H1 (cell line): ENCODE measurements around the gene HAUS2. TPM values are rescaled to one million over a fixed set of nuclear protein-coding genes. Genes with fewer than 3 reads are reported as not detected.

Source experiments
- CTCF ChIA-PET: fragments of 300-600 bp; sonication (Branson Sonifier 250); formaldehyde crosslinking; loops from one replicate; lab custom pipeline; 2021; ENCODE audit not compliant: partially characterized antibody; lab: Charles Lee
- POLR2A ChIA-PET: fragments of 300-600 bp; sonication (Branson Sonifier 250); formaldehyde crosslinking; loops from one replicate; lab custom pipeline; 2021; ENCODE audit warnings: inconsistent platforms; ENCODE audit not compliant: partially characterized antibody; lab: Charles Lee
- DNase-seq, 2 experiments: peaks; one replicate each; pipeline versions ENCODE4 v3.0.0 to v3.0.0-alpha.2; 2010 to 2022; ENCODE audit warnings: low spot score in 2 of 2, low read depth in 1 of 2, mixed read lengths in 1 of 2
- FAIRE-seq: peaks from 2 replicates; lab custom pipeline; 2011; peaks lifted over from hg19 to GRCh38; lab: Jason Lieb, UNC
- H2AFZ ChIP-seq: 2 replicates; pipeline ENCODE4 v1.8.1; 2012; ENCODE audit warnings: low read length, inconsistent platforms
- H2AK5ac ChIP-seq: 2 replicates; pipeline ENCODE4 v1.6.1; 2013; ENCODE audit warnings: low read depth, low read length
- H2BK120ac ChIP-seq: replicated peaks from 2 replicates; pipeline ENCODE3; 2013; ENCODE audit warnings: low read depth, low read length, inconsistent platforms
- H2BK12ac ChIP-seq: 2 replicates; pipeline ENCODE4 v1.6.1; 2013; ENCODE audit warnings: low read depth, low read length
- H2BK15ac ChIP-seq: 2 replicates; pipeline ENCODE4 v1.6.1; 2013; ENCODE audit warnings: low read length
- H2BK20ac ChIP-seq: 2 replicates; pipeline ENCODE4 v1.6.1; 2013; ENCODE audit warnings: low read length
- H2BK5ac ChIP-seq: 2 replicates; pipeline ENCODE4 v1.6.1; 2013; ENCODE audit warnings: low read depth, low read length
- H3K14ac ChIP-seq: 2 replicates; pipeline ENCODE4 v1.6.1; 2013; ENCODE audit warnings: inconsistent platforms; ENCODE audit not compliant: insufficient read length
- H3K18ac ChIP-seq: 2 replicates; pipeline ENCODE4 v1.6.1; 2013; ENCODE audit warnings: low read length; ENCODE audit errors: extremely low read depth
- H3K23ac ChIP-seq: 2 replicates; pipeline ENCODE4 v1.6.1; 2013; ENCODE audit warnings: inconsistent platforms; ENCODE audit not compliant: insufficient read length
- H3K23me2 ChIP-seq: 2 replicates; pipeline ENCODE4 v1.6.1; 2013; ENCODE audit warnings: low read depth, low read length
- H3K27ac ChIP-seq: 2 replicates; pipeline ENCODE4 v1.6.1; 2011; ENCODE audit warnings: low read depth, low read length, inconsistent platforms
- H3K27me3 ChIP-seq, 4 experiments: replicated peaks in 1 of 4; 1 replicate in 1 of 4; 2 replicates in 3 of 4; pipeline versions ENCODE4 v1.6.1 to v1.8.1; 2011 to 2013; ENCODE audit warnings: low read length in 3 of 4, mild to moderate bottlenecking in 3 of 4, inconsistent platforms in 2 of 4, mixed read lengths in 2 of 4, moderate library complexity in 1 of 4; ENCODE audit not compliant: control insufficient read depth in 3 of 4, insufficient read depth in 3 of 4; ENCODE audit errors: extremely low read depth in 1 of 4
- H3K36me3 ChIP-seq, 4 experiments: 2 replicates each; pipeline versions ENCODE4 v1.6.1 to v1.8.1; 2011 to 2013; ENCODE audit warnings: mild to moderate bottlenecking in 4 of 4, low read length in 3 of 4, moderate library complexity in 2 of 4, control low read depth in 1 of 4, inconsistent platforms in 1 of 4; ENCODE audit not compliant: insufficient read depth in 4 of 4, control insufficient read depth in 2 of 4
- H3K4ac ChIP-seq: replicated peaks from 2 replicates; pipeline ENCODE3; 2013; ENCODE audit warnings: low read length, low read depth, mixed read lengths, inconsistent platforms; ENCODE audit not compliant: insufficient read length
- H3K4me1 ChIP-seq, 4 experiments: replicated peaks in 1 of 4; 1 replicate in 1 of 4; 2 replicates in 3 of 4; pipeline versions ENCODE4 v1.6.1 to v1.8.1; 2011 to 2013; ENCODE audit warnings: low read length in 3 of 4, inconsistent platforms in 2 of 4, mixed read lengths in 1 of 4; ENCODE audit not compliant: insufficient read depth in 4 of 4, control insufficient read depth in 3 of 4
- H3K4me2 ChIP-seq, 2 experiments: 2 replicates each; pipeline versions ENCODE4 v1.6.1 to v1.8.1; 2011 to 2013; ENCODE audit warnings: low read depth in 2 of 2, low read length in 2 of 2, control low read depth in 1 of 2, inconsistent platforms in 1 of 2, mild to moderate bottlenecking in 1 of 2; ENCODE audit not compliant: insufficient read depth in 1 of 2
- H3K4me3 ChIP-seq, 4 experiments: fragments of 200-600, 300-600 bp in 1 of 4; sonication (generic), shearing (Covaris generic), sonication (Bioruptor Twin) in 1 of 4; 2 replicates each; pipeline versions ENCODE4 v1.5.1 to v1.8.1; 2011 to 2016; ENCODE audit warnings: low read length in 4 of 4, low read depth in 3 of 4, control low read depth in 2 of 4, inconsistent platforms in 2 of 4, mild to moderate bottlenecking in 2 of 4, mixed read lengths in 1 of 4, moderate library complexity in 1 of 4; ENCODE audit not compliant: insufficient read depth in 2 of 4; ENCODE audit errors: extremely low read depth in 1 of 4
- H3K56ac ChIP-seq: replicated peaks from 2 replicates; pipeline ENCODE3; 2013; ENCODE audit warnings: low read depth, mild to moderate bottlenecking, mixed read lengths, low read length, inconsistent platforms; ENCODE audit not compliant: insufficient read length
- H3K79me1 ChIP-seq: 2 replicates; pipeline ENCODE4 v1.6.1; 2013; ENCODE audit warnings: low read depth, low read length, control low read depth
- H3K79me2 ChIP-seq, 2 experiments: 2 replicates each; pipeline versions ENCODE4 v1.6.1 to v1.8.1; 2012 to 2013; ENCODE audit warnings: low read length in 2 of 2, mild to moderate bottlenecking in 2 of 2, inconsistent platforms in 1 of 2; ENCODE audit not compliant: insufficient read depth in 2 of 2, control insufficient read depth in 1 of 2
- H3K9ac ChIP-seq, 4 experiments: replicated peaks in 1 of 4; 1 replicate in 1 of 4; 2 replicates in 3 of 4; pipeline versions ENCODE4 v1.6.1 to v1.8.1; 2011 to 2013; ENCODE audit warnings: low read depth in 3 of 4, low read length in 3 of 4, control low read depth in 2 of 4, mild to moderate bottlenecking in 2 of 4, moderate library complexity in 2 of 4, inconsistent platforms in 1 of 4; ENCODE audit errors: extremely low read depth in 1 of 4
- H3K9me3 ChIP-seq, 2 experiments: 2 replicates each; pipeline versions ENCODE4 v1.6.1 to v1.8.1; 2012 to 2013; ENCODE audit warnings: mild to moderate bottlenecking in 2 of 2, moderate library complexity in 2 of 2, control low read depth in 1 of 2, inconsistent platforms in 1 of 2, low read depth in 1 of 2, low read length in 1 of 2, mixed read lengths in 1 of 2; ENCODE audit not compliant: insufficient read depth in 2 of 2
- H4K20me1 ChIP-seq, 2 experiments: replicated peaks in 1 of 2; 2 replicates each; pipeline versions ENCODE3 to v1.8.1; 2011 to 2013; ENCODE audit warnings: inconsistent platforms in 2 of 2, low read length in 2 of 2, mild to moderate bottlenecking in 1 of 2; ENCODE audit not compliant: insufficient read depth in 2 of 2, control insufficient read depth in 1 of 2
- H4K5ac ChIP-seq: 2 replicates; pipeline ENCODE4 v1.6.1; 2013; ENCODE audit warnings: low read length, low read depth, mixed read lengths, inconsistent platforms; ENCODE audit not compliant: insufficient read length
- H4K8ac ChIP-seq: 2 replicates; pipeline ENCODE4 v1.8.0; 2013; ENCODE audit warnings: mild to moderate bottlenecking, moderate library complexity, low read length, inconsistent platforms; ENCODE audit not compliant: insufficient read depth; ENCODE audit errors: extremely low read depth
- H4K91ac ChIP-seq: replicated peaks from 2 replicates; pipeline ENCODE3; 2013; ENCODE audit warnings: low read length, mixed read lengths, inconsistent platforms; ENCODE audit not compliant: insufficient read length
- ATF2 ChIP-seq: IDR thresholded peaks from 2 replicates; pipeline ENCODE4 v1.6.1; 2012; ENCODE audit warnings: low read length, inconsistent platforms
- ATF3 ChIP-seq: IDR thresholded peaks from 2 replicates; pipeline ENCODE4 v1.6.1; 2011; ENCODE audit warnings: low read depth, mild to moderate bottlenecking, low read length; ENCODE audit not compliant: insufficient read depth
- CHD2 ChIP-seq: IDR thresholded peaks from 2 replicates; pipeline ENCODE4 v1.6.1; 2012; ENCODE audit warnings: low read length, improper control_type of control experiment
- JUN ChIP-seq: IDR thresholded peaks from 2 replicates; pipeline ENCODE4 v1.6.1; 2011; ENCODE audit warnings: low read depth, mild to moderate bottlenecking, improper control_type of control experiment, low read length
- JUND ChIP-seq: IDR thresholded peaks from 2 replicates; pipeline ENCODE4 v1.6.1; 2011; ENCODE audit warnings: mild to moderate bottlenecking, improper control_type of control experiment, low read length
- RXRA ChIP-seq: IDR thresholded peaks from 2 replicates; pipeline ENCODE4 v1.6.1; 2011; ENCODE audit warnings: low read depth, mild to moderate bottlenecking, low read length, moderate library complexity; ENCODE audit not compliant: insufficient read depth
- SAP30 ChIP-seq: fragments of 300-600 bp; sonication (generic); IDR thresholded peaks from 2 replicates; pipeline ENCODE4 v1.7.1; 2012; ENCODE audit warnings: low read length, moderate library complexity, mild to moderate bottlenecking, inconsistent platforms; ENCODE audit not compliant: insufficient read depth, insufficient replicate concordance
- TBP ChIP-seq: IDR thresholded peaks from 2 replicates; pipeline ENCODE4 v1.6.1; 2011; ENCODE audit warnings: low read depth, low read length, improper control_type of control experiment
- WGBS, 2 experiments: shearing (Covaris generic) in 1 of 2; methylation state at CpG; one replicate each; pipeline versions ENCODE4 v1.1.6 to v1.1.7; 2013 to 2015; ENCODE audit warnings: low lambda C conversion rate in 2 of 2, mixed read lengths in 2 of 2, inconsistent platforms in 1 of 2, low coverage in 1 of 2, missing lambda C conversion rate in 1 of 2; ENCODE audit not compliant: insufficient replicate concordance in 2 of 2, insufficient coverage in 1 of 2, insufficient read length in 1 of 2; ENCODE audit errors: extremely low coverage in 1 of 2, missing lambda C conversion rate in 1 of 2; 5-methylcytosine and 5-hydroxymethylcytosine counted together
- polyA plus RNA-seq, 7 experiments: library from polyadenylated mRNA; depleted of rRNA in 3 of 7; stranded (reverse) in 5 of 7; unstranded in 2 of 7; fragments of >200 nt in 5 of 7; fragments of 200-250 nt in 2 of 7; gene quantifications; 1 replicate in 5 of 7; 2 replicates in 1 of 7; 4 replicates in 1 of 7; pipeline versions ENCODE4 v1.2.1 to v1.2.3, GENCODE V29; 2011 to 2013; ENCODE audit warnings: missing spikeins in 2 of 7, mixed read lengths in 2 of 7
- total RNA-seq: library from RNA; stranded (reverse); fragmentation: NEBNext Ultra II Directional; extraction: Animal tissue kit (Norgen Biotek cat#: 25700); gene quantifications from 2 replicates; pipeline ENCODE4 v1.2.1, GENCODE V29; 2021

Gene HAUS2
- total and polyA plus RNA-seq, 2 of the 8 experiments (the other 6 are each of a cell fraction or from before 2014, with no cell fraction given): 12.1 to 33.5 TPM

GRCh38 chr15:42611532-42611931 lies 62.9 kb downstream of the HAUS2 start:
- H4K91ac ChIP-seq: no peak overlapping the region
- H3K23ac ChIP-seq: no peak overlapping the region
- H3K4me3 ChIP-seq: no peak overlapping the region
- H3K27ac ChIP-seq: no peak overlapping the region
- 0 out of 8 replicates have a peak, but pooled peaks cover 0 to 2% (median 0%) of the 10 kb centered on the region in 4 experiments for H3K36me3 ChIP-seq
- no peak overlapping the region for H4K8ac ChIP-seq
- ChIA-PET CTCF (interaction anchor here (1.8 kb wide), 1 partner anchor 20 kb away, joined by 7 read pairs; no protein-coding TSS in a partner anchor), POLR2A (no interaction called here)
- no peaks in the 10 kb centered on the region for H3K23me2 ChIP-seq
- no peak overlapping the region for H3K14ac ChIP-seq
- H3K4ac ChIP-seq: no peak overlapping the region
- H2BK120ac ChIP-seq: no peak overlapping the region
- no peak overlapping the region for H2BK15ac ChIP-seq
- no peaks in the 10 kb centered on the region for H3K79me2 ChIP-seq
- H3K4me2 ChIP-seq: no peak overlapping the region
- no peaks in the 10 kb centered on the region for H3K9me3 ChIP-seq
- no peak overlapping the region for H2AFZ ChIP-seq
- DNase-seq (no peak), FAIRE-seq (no peak)
- WGBS, 2 experiments: 95% methylated on average over 1 of the region's 1 CpG; no CpG with 5 or more reads in 1 of the 2 experiments
- H3K27me3 ChIP-seq: no peaks in the 10 kb centered on the region
- H2AK5ac ChIP-seq: no peak overlapping the region
- H3K18ac ChIP-seq: no peak overlapping the region
- no peak overlapping the region for H3K56ac ChIP-seq
- H4K5ac ChIP-seq: no peak overlapping the region
- no peak overlapping the region for H2BK20ac ChIP-seq
- no peaks in the 10 kb centered on the region for H4K20me1 ChIP-seq
- peaks cover 0 to 4% (median 2%) of the 10 kb centered on the region in 4 experiments; a peak in 3 of 7 replicates for H3K4me1 ChIP-seq
- H3K79me1 ChIP-seq: no peaks in the 10 kb centered on the region
- H2BK12ac ChIP-seq: no peak overlapping the region
- no peak overlapping the region for H3K9ac ChIP-seq
- H2BK5ac ChIP-seq: no peak overlapping the region
- TF ChIP-seq CHD2: no peak
- no peak for TF ChIP-seq ATF2
- TF ChIP-seq JUND: no peak
- no peak for TF ChIP-seq RXRA
- TF ChIP-seq SAP30: no peak
- no peak for TF ChIP-seq TBP
- TF ChIP-seq ATF3: no peak
- no peak for TF ChIP-seq JUN
